C4-2B (cell line): ENCODE data around the gene TPPP.

Source experiments
- CTCF ChIP-seq: fragments of 450-650 bp; conservative IDR thresholded peaks from 2 replicates; pipeline ENCODE4 v1.5.1; 2017; ENCODE audit warnings: mild to moderate bottlenecking
- ZFX ChIP-seq: fragments of 450-650 bp; IDR thresholded peaks from 2 replicates; pipeline ENCODE4 v1.6.1; 2017

- TF ChIP-seq CTCF (no peak), ZFX (no peak)
Observed at GRCh38 chr5:643811-644271, 49.3 kb downstream of the TPPP start.
